CD4-positive, alpha-beta T cell treated with Interleukin-10 for 1 hour (primary cell): ENCODE data around the gene GAA.

Source experiments
- DNase-seq: peaks from one replicate; pipeline ENCODE4 v3.0.0-alpha.2; 2020

GAA gene

DNA sequence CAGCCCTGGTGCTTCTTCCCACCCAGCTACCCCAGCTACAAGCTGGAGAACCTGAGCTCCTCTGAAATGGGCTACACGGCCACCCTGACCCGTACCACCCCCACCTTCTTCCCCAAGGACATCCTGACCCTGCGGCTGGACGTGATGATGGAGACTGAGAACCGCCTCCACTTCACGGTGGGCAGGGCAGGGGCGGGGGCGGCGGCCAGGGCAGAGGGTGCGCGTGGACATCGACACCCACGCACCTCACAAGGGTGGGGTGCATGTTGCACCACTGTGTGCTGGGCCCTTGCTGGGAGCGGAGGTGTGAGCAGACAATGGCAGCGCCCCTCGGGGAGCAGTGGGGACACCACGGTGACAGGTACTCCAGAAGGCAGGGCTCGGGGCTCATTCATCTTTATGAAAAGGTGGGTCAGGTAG, 3.6 kb downstream of the GAA start:
- no peak for DNase-seq

DNA sequence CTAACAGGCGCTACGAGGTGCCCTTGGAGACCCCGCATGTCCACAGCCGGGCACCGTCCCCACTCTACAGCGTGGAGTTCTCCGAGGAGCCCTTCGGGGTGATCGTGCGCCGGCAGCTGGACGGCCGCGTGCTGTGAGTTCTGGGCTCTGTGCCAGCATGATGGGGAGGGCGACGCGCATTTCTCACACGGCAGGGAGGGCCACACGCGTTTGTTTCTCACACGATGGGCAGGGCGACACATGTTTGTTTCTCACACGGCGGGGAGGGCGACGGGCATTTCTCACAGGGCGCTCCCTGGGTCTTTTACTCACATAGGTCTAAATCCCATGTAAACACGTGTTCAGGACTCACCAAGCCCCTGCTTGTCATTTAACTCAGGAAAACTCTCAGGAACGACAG, 4.4 kb downstream of the GAA start:
- no peak for DNase-seq

DNA sequence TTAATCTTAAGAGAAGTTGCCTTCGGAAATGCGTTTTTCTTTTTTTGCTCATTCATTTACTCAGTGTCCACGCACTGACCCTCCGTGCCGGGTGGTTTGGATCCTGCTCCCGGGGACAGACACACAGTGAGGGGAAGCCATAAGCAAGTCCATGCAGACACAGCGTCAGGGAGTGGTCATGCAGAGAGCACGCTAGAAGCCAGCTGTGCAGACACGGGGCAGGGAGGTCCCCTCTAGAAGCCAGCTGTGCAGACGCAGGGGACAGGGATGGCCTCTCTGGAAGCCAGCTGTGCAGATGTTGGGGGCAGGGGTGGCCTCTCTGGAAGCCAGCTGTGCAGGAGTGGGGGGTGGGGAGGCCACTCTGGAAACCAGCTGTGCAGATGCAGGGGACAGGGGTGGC, 4.8 kb downstream of the GAA start:
- DNase-seq = no peak

DNA sequence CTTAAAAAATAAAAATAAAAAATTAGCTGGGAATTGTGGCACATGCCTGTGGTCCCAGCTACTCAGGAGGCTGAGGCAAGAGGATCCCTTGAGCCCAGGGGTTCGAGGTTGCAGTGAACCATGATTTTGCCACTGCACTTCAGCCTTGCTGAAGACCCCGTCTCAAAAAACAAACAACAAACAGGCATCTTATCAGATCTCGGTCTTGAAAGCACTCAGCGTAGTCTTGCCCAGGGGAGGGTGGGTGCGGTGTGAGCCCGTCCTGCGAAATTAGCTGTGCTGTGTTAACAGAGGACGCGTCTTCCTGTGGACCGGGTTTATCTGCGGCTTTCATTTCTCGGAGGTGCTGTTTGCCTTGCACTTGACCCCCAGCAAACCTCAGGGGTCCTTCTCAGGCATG, 5.4 kb downstream of the GAA start:
- DNase-seq = no peak

DNA sequence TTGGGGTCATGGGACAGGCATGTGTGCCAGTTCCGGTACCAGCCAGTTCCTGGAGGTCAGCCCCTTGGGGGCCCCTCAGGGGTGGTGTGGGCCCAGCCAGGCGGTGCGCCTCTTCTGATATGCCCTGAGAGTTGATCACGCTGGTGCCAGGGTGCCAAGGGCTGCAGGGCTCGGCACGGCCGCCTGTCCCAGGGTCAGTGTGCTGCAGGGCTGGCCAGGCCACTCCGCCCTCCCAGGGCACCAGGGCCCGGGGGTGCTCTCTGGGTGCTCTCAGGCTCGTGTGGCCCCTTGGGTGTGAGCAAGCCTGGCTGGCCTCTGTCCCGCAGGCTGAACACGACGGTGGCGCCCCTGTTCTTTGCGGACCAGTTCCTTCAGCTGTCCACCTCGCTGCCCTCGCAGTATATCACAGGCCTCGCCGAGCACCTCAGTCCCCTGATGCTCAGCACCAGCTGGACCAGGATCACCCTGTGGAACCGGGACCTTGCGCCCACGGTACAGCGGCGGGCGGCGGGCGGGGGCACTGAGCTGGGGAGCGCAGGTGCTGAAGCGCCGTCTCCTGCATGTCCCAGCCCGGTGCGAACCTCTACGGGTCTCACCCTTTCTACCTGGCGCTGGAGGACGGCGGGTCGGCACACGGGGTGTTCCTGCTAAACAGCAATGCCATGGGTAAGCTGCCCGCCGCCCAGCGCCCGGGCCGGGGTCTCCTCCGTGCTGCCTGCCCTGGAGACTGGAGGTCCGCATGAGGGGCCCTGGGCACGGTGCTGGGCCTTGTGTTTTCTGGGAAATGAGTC, 6.0 kb downstream of the GAA start:
- no peak for DNase-seq

DNA sequence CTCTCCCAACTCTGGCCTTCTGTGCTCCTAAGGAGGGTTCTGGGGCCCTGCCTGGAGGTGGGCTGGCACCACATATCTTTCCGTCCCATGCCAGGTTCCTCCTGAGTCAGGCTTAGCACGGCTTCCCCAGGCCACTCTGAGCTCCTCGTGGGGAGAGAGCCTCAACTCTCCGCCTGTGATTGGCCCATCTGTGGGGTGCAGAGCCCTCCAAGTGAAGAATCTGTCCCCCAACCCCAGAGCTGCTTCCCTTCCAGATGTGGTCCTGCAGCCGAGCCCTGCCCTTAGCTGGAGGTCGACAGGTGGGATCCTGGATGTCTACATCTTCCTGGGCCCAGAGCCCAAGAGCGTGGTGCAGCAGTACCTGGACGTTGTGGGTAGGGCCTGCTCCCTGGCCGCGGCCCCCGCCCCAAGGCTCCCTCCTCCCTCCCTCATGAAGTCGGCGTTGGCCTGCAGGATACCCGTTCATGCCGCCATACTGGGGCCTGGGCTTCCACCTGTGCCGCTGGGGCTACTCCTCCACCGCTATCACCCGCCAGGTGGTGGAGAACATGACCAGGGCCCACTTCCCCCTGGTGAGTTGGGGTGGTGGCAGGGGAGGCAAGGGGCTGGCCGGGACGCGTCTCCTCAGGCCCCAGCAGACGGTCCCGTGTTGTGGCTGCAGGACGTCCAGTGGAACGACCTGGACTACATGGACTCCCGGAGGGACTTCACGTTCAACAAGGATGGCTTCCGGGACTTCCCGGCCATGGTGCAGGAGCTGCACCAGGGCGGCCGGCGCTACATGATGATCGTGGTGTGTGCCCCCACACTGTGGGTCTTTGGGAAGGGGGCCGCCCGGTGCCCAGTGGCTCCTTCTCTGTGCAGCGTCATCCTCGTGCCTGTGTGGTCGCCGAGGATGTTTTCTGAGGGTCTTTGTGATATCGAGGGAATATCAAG, 6.9 kb downstream of the GAA start:
- no peak for DNase-seq

DNA sequence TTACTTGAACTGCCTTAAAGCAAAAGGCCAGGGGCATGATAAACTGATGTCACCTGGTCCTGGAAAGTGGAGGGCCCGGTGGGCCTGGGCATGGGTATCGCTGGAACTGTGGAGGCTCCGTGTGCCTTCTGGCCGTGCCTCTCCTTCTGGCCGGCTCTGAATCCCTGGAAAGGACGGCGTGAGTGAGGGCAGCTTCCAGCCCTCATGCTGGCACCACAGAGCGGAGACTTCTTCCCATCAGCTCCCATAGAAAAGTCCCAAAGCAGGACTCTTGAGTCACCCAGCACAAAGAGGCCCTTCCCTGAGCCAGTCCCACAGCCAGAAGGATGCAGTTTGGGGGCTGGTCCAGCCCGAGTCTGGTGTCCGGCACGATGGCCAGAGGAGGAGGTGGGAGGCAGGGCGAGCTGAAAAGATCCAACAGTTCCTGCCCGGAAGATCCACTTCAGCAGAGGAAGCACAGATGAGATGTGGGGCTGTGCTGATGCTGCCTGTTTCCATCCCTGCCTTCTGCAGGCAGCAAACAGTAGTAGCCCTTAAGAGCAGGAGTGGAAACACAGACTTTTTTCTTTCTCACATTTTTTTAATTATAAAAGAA, 7.8 kb downstream of the GAA start:
- no peak for DNase-seq

DNA sequence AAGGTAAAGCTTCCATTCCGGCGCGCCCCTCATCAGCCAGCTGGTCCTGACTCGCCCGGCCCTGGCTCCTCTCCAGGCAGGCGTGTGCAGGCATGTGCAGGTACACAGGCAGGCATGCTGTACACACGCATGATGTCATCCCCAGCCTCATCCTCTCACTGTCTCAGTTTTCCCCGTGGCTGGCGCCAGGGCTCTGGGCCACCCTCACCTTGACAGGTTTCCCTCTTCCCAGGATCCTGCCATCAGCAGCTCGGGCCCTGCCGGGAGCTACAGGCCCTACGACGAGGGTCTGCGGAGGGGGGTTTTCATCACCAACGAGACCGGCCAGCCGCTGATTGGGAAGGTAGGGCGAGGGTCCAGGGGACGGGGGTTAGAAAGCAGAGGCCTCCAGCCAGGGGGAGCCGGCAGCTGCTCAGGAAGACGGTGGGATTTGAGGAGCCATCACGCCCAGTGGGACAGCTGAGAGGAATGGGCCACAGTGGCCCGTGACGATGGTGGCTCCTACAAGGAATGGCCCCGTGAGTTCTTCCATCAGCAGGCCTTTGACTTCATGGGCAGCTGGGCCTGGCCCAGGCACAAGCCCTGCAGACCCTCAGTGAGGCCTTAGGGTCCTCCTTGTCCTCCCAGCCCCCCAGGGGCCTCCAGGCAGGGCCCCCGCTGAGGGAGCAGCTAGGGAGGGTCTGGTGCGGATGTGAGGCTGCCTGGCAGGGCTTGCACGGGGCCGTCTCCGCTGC, 8.5 kb downstream of the GAA start:
- no peak for DNase-seq

DNA sequence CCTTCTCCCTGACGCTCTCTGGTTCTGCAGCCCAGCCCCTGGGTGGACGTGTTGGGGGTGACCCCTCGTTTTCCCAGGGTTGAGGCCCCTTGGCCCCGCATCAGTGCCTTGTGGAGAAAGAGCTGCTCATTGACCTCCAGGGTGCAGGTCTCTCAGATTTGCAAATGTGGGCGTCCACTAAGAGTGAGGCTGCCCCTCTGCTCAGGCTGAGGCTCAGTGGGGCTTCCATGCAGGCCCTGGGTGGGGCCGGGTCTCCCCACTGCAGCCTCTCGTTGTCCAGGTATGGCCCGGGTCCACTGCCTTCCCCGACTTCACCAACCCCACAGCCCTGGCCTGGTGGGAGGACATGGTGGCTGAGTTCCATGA, 9.0 kb downstream of the GAA start:
- DNase-seq = no peak

DNA sequence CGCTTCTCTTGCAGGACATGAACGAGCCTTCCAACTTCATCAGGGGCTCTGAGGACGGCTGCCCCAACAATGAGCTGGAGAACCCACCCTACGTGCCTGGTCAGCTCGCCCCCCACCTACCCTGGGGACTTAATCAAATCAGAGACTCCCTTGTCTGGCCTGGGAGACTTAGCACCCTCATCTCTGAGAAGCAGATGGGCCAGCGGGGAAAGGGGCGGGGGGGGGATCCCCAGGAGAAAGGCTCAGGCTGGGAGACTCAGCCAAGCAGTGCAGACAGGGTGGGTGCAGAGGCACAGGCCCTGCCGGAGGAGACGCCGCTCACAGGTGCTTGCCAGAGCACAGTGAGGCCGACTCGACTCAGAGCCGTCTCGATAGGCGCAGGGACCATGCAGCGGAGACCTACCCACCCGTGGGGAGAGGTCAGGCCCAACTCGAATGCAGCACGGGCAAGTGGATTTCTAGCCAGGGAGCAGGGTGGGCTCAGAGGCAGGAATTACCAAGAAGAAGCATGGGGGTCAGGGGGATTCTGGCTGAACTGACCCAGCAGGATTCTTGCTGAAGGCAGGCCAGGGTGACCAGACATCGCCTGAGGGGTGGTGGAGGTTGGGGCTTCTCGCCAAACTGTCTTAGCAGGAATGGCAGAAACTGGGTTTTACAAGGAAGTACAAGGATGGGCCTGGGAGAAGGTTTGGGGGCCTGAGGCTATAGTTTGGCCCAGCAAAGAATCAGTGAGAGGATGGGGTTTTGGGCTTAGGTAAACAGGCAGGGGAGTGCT, 9.7 kb downstream of the GAA start:
- no peak for DNase-seq

DNA sequence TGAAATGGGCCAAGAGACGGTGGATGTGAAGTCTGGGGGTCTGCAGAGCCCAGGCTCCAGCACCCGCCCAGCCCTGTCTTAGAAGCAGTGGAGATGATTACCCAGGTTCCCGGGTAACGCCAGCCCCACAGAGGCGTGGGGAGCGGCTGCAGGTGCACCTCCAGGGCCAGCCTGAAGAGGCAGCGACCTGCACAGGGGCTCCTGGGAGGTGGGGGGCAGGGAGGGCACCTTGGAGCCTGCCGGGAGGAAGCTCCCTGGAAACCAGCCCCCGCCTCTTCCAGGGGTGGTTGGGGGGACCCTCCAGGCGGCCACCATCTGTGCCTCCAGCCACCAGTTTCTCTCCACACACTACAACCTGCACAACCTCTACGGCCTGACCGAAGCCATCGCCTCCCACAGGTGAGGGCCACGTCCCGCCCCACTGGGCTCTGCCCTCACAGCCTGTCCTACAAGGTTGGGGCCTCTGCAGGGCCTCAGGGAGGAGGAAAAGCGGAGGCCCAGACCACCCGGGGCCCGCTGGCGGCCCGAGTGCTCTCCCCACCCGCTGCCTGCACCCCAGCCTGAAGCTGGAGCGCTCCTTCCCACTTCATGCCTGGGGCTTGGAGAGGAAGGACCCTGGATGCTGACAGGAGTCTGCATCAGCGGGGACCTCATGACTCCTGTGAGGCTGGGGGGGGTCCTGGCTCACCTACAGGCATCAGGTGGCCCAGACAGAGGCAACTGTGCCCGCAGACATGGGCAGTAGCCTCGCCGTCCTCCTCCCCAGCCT, 10.5 kb downstream of the GAA start:
- DNase-seq = no peak

DNA sequence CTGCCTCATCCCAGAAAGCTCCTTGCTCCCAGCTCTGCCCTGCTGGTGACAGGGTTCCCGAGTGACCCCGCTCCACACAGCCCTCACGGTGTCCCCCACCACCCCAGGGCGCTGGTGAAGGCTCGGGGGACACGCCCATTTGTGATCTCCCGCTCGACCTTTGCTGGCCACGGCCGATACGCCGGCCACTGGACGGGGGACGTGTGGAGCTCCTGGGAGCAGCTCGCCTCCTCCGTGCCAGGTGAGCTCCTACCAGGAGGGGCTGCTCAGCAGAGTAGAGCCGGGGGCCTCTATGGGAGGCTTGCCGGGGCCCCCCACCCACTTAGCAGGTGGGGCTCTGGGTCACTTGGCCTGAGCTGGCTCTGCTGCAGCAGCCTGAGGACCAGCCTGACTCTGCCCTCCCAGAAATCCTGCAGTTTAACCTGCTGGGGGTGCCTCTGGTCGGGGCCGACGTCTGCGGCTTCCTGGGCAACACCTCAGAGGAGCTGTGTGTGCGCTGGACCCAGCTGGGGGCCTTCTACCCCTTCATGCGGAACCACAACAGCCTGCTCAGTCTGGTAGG, 11.2 kb downstream of the GAA start:
- no peak for DNase-seq

DNA sequence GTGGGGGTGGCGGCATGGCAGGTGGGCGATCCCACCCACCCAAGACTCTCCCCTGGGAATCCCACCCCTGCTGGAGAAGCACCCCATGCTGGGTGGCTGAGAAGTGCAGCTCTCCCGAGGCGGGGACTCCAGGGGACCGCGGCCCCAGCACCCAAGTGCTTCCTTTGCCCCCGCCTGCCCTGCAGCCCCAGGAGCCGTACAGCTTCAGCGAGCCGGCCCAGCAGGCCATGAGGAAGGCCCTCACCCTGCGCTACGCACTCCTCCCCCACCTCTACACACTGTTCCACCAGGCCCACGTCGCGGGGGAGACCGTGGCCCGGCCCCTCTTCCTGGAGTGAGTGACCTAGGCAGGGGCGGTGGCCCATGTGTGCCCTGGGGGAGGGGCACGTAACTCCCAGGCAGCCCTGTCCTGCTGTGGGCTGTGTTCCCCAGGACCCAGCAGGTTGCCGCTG, 11.7 kb downstream of the GAA start:
- no peak for DNase-seq

DNA sequence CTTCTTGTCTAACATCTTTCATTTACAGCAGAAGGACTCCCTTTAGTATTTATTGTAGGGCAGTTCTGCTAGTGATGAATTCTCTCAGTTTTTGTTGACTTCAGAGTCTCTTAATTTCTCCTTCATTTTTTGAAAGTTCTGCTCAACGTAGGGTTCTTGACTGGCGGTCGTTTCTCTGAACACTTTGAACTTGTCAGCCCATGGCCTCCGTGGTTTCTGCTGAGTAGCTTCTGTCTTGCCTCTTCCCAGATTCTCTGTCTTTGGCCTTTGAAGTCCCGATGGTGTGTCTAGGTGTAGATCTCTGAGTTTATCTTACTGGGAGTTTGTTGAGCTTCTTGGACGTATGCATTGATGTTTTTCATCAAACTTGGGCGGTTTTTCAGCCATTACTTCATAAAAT, 13.4 kb downstream of the GAA start:
- DNase-seq = no peak

DNA sequence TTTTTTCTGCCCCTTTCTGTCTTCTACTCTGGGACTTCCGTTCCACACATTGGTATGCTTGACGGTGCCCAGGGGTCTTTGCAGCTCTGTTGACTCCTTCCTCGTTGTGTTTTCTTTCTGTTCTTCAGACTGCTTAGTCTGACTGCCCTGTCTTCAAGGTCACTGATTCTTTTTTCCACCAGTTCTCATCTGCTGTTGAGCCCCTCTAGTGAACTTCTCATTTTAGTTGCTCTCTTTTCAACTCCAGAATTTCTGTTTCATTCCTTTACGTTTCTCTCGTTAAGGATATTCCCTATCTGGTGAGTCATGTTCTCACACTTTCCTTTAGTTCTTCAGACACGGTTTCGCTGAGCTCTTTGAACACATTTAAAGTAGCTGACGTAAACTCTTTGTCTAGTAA, 13.8 kb downstream of the GAA start:
- DNase-seq = no peak

DNA sequence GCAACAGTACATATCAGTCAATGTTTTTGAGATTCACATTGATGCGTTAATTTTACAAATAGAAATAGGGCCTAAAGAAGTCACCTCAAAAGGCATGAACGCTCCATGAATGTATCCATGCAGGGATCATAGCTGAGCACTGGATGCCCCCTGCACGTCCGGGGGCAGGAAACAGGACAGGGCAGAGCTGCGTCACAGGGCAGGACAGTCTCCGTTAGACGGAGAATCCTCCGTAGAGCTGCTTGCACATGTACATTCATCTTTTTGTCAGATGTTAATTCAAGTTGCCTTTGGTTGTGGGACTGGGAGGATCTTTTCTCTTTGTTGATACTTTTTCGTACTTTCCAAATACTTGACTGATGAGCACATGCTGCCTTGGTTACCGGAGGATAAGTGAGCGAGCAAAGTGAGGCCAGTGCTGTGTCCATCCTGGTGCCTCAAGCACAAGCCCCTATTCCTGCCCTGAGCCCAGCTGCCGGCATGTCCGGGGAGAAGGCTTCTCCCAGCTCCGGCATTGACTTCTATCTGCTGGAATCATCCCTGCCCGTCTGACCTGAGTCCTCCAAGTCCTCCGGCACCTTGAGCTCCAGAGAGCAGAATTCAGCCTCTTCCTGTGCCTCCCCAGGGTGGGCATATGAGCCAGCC, 15.0 kb downstream of the GAA start:
- DNase-seq = no peak

DNA sequence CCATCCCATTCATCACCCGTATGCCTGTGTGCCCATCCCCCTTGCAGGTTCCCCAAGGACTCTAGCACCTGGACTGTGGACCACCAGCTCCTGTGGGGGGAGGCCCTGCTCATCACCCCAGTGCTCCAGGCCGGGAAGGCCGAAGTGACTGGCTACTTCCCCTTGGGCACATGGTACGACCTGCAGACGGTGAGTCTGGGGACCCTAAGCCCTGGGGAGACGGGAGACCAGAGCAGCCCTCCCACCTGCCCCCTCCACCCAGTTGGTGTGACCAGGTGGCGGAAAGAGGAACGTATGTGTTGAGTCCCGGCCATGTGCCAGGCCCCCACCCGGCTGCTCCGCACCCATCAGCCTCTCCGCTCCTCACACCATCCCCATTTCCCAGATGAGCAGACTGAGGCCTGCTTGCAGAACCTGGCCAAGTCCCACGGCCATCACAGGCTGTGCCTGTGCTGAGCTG, 15.6 kb downstream of the GAA start:
- DNase-seq = no peak

DNA sequence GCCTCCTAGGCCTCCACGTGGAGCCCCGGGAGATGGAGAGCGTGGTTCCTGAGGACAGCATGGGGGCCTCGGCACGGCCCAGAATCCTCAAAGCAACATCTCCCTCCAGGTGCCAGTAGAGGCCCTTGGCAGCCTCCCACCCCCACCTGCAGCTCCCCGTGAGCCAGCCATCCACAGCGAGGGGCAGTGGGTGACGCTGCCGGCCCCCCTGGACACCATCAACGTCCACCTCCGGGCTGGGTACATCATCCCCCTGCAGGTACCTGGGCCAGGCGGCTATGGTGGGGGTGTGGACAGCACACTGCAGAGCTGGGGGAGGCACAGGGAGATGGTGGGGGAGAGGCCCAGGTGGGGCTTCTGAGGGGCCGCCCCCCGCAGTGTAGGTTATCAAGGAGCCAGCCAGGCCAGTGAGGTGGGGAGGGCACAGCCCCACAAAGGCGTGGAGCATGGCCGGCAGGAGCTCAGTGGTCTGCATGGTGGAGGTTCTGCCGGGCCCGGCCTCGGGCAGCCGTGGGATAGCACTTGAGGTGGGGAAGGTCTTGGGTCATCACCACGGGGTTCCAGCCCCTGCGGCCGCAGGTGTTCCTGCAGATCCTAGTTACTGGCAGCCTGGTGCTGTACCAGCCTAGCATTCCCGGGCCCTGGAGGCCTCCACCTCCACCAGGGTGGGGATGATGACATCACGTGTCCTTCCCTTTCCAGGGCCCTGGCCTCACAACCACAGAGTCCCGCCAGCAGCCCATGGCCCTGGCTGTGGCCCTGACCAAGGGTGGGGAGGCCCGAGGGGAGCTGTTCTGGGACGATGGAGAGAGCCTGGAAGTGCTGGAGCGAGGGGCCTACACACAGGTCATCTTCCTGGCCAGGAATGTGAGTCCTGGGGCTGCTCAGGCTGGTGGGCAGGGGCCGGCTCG, 16.4 kb downstream of the GAA start:
- no peak for DNase-seq

DNA sequence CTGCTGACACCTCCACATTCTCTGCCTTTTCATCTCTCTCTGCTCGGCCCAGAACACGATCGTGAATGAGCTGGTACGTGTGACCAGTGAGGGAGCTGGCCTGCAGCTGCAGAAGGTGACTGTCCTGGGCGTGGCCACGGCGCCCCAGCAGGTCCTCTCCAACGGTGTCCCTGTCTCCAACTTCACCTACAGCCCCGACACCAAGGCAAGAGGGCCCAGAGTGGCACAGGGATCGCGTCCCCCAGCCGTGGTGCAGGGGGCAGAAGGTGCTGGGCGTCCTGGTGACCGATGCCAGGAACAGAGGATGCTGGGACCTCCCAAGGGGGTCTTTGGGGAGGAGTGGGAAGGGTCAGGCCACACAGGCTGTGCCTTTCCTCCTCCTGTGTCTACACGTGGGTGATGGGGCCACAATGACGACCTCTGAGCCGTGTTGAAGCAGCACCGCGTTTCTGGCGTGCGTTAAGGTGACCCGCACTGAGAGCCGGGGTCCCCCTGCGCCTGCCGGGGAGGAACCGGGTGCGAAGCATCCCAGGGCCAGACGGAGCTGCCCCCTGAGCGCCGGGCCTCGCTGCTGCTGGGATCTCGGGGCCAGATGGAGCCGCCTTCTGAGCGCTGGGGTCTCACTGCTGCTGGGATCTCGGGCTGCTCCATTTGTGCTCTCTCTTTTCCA, 17.4 kb downstream of the GAA start:
- DNase-seq = no peak
